BE2C (cell line): Measurements from ENCODE around the gene RBM19.

Experiments used
- DNase-seq: peaks from one replicate; pipeline ENCODE4 v3.0.0-alpha.2; 2020
- H3K27me3 ChIP-seq: fragments of 250-450 bp; sonication (Bioruptor Pico); 2 replicates; pipeline ENCODE4 v1.5.1; 2020; ENCODE audit warnings: mild to moderate bottlenecking
- H3K36me3 ChIP-seq: fragments of 250-450 bp; sonication (Bioruptor Pico); 2 replicates; pipeline ENCODE4 v1.5.1; 2020; ENCODE audit warnings: mild to moderate bottlenecking
- H3K4me1 ChIP-seq: fragments of 250-450 bp; sonication (Bioruptor Pico); 2 replicates; pipeline ENCODE4 v1.5.1; 2020
- H3K4me3 ChIP-seq: 2 replicates; pipeline ENCODE4 v1.5.1; 2011; ENCODE audit warnings: low read depth, low read length
- H3K9me3 ChIP-seq: fragments of 250-450 bp; sonication (Bioruptor Pico); 2 replicates; pipeline ENCODE4 v1.5.1; 2020
- TF ChIP-seq, protein P1 (sequence below): IDR thresholded peaks from 2 replicates; pipeline ENCODE4 v1.5.1; 2012; ENCODE audit warnings: mild to moderate bottlenecking, low read depth, low read length

RBM19 gene

GRCh38 chr12:113835896-113836295 is 130.2 kb downstream of the RBM19 start:
- H3K4me1 ChIP-seq, result peaks cover 8% of the 10 kb centered on the region
- TF ChIP-seq, protein P1, sequence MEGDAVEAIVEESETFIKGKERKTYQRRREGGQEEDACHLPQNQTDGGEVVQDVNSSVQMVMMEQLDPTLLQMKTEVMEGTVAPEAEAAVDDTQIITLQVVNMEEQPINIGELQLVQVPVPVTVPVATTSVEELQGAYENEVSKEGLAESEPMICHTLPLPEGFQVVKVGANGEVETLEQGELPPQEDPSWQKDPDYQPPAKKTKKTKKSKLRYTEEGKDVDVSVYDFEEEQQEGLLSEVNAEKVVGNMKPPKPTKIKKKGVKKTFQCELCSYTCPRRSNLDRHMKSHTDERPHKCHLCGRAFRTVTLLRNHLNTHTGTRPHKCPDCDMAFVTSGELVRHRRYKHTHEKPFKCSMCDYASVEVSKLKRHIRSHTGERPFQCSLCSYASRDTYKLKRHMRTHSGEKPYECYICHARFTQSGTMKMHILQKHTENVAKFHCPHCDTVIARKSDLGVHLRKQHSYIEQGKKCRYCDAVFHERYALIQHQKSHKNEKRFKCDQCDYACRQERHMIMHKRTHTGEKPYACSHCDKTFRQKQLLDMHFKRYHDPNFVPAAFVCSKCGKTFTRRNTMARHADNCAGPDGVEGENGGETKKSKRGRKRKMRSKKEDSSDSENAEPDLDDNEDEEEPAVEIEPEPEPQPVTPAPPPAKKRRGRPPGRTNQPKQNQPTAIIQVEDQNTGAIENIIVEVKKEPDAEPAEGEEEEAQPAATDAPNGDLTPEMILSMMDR, result no peak
- no peaks in the 10 kb centered on the region for H3K27me3 ChIP-seq
- H3K36me3 ChIP-seq, result peaks cover 3% of the 10 kb centered on the region; the same call in 1 of the 2 replicates
- no peak for DNase-seq
- no peaks in the 10 kb centered on the region for H3K9me3 ChIP-seq
- H3K4me3 ChIP-seq, result no peak overlapping the region

- Histone ChIP-seq H3K9me3 (no peaks in the 10 kb centered on the region), H3K36me3 (peaks cover 3% of the 10 kb centered on the region; the same call in 1 of the 2 replicates), H3K27me3 (no peaks in the 10 kb centered on the region), H3K4me3 (no peak overlapping the region), H3K4me1 (peaks cover 8% of the 10 kb centered on the region)
- TF ChIP-seq, protein P1, result no peak
- DNase-seq, result no peak
Measured at GRCh38 chr12:113835433-113835832, 130.7 kb downstream of the RBM19 start.

DNA sequence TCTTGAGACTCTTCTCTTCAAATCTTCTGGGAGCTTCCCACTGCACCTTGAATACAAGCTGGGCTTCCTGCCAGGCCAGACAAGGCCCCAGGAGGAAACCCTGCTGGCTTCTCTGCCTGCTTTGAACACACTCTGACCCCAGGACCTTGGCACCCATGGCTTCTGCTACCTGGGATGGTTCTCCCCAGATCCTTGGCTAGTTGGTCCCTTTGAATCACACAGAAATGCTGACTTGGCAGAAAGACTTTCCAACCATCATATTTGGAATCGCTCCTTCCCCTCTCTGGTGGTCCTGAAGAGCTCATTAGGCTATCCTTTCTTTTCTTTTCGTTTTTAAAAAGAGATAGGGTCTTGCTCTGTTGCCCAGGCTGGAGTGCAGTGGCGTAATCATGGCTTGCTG is 132.7 kb downstream of the RBM19 start:
- Histone ChIP-seq H3K27me3 (no peaks in the 10 kb centered on the region), H3K9me3 (no peaks in the 10 kb centered on the region), H3K4me3 (no peak overlapping the region), H3K36me3 (peaks cover 3% of the 10 kb centered on the region; the same call in 1 of the 2 replicates), H3K4me1 (no peaks in the 10 kb centered on the region)
- TF ChIP-seq, protein P1, result no peak
- no peak for DNase-seq

DNA sequence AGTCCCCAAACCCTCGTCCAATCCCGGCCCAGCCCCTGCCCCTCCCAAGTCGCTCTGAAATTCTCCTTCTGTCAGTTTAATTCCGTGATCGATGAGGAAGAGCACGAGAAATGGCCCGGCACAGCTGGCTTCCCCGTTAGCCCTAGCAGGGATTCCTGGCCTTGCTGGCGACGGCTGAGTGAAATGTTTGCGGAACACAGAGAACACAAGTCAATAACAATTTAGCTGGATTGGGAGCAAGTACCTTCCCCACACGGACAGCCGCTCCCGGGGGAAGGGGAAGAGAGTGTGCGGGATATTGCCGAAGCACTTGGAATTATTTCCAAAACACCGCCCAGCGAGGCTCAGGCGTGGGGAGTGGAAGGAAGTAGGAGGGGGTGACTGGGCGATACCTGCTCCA is 134.6 kb downstream of the RBM19 start:
- TF ChIP-seq, protein P1, result no peak
- H3K4me3 ChIP-seq, result no peak overlapping the region
- no peaks in the 10 kb centered on the region for H3K27me3 ChIP-seq
- peaks cover 3% of the 10 kb centered on the region; the same call in 1 of the 2 replicates for H3K36me3 ChIP-seq
- no peaks in the 10 kb centered on the region for H3K9me3 ChIP-seq
- DNase-seq, result no peak
- no peaks in the 10 kb centered on the region for H3K4me1 ChIP-seq

DNA sequence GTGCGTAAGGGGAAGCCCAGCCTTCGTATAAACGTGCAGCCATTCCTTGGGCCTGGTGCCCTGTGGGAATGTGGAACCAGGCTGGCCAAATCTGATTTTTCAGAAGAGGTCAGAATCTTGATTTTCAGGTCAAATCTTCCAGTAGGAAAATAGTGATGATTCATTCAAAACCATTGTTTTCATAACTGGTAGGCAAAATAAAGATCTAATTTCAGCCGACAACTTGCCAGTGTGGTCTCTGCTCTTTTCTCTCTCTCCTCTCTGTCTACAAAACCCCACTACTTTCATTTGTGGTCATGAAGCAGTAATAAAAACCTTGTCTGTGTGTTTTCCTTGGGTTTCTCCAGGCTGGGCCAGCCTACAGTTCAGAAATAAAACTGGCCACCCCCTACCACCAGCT is 135.1 kb downstream of the RBM19 start:
- Histone ChIP-seq H3K4me3 (no peak overlapping the region), H3K36me3 (peaks cover 3% of the 10 kb centered on the region; the same call in 1 of the 2 replicates), H3K4me1 (no peaks in the 10 kb centered on the region), H3K9me3 (no peaks in the 10 kb centered on the region), H3K27me3 (no peaks in the 10 kb centered on the region)
- TF ChIP-seq, protein P1, result no peak
- DNase-seq, result no peak

GRCh38 chr12:113829212-113829611 is 136.9 kb downstream of the RBM19 start:
- H3K27me3 ChIP-seq, result no peaks in the 10 kb centered on the region
- H3K4me1 ChIP-seq, result no peaks in the 10 kb centered on the region
- TF ChIP-seq, protein P1, result no peak
- H3K4me3 ChIP-seq, result no peak overlapping the region
- H3K9me3 ChIP-seq, result no peaks in the 10 kb centered on the region
- no peak for DNase-seq
- peaks cover 3% of the 10 kb centered on the region; the same call in 1 of the 2 replicates for H3K36me3 ChIP-seq
